ENCODE data around the gene MAP3K10. TPM values are rescaled to one million over a fixed set of nuclear protein-coding genes. Genes with fewer than 3 reads are reported as not detected.

Gene MAP3K10
- total and polyA plus RNA-seq, 9 of the 15 experiments (the other 6 are each of a cell fraction or from before 2014, with no cell fraction given): 0.01 to 8.0 (median 2.7) TPM; not detected in 1

DNA sequence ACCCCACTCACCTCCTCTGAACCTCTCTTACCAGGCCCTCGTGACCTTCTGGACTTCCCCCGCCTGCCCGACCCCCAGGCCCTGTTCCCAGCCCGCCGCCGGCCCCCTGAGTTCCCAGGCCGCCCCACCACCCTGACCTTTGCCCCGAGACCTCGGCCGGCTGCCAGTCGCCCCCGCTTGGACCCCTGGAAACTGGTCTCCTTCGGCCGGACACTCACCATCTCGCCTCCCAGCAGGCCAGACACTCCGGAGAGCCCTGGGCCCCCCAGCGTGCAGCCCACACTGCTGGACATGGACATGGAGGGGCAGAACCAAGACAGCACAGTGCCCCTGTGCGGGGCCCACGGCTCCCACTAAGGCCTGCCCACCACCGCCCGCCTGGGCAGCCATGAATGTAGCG, 23.7 kb downstream of the MAP3K10 start:
- Histone ChIP-seq H3K27me3 (ENCODE audit: control insufficient read depth in 2 of 2, insufficient read depth in 2 of 2, low read length in 2 of 2) (peaks cover 6 to 9% of the 10 kb centered on the region in 2 experiments; a peak in 2 of 5 replicates), H3K4me1 (replicated peaks in 1 of 2; ENCODE audit: control insufficient read depth in 2 of 2, insufficient read depth in 2 of 2, low read length in 2 of 2) (peaks cover 8 to 29% of the 10 kb centered on the region in 2 experiments; a peak in 4 of 5 replicates), H4K20me1 (replicated peaks; ENCODE audit: control insufficient read depth, insufficient read depth, low read length) (peaks cover 5% of the 10 kb centered on the region), H3K9me3 (replicated peaks; ENCODE audit: control insufficient read depth, insufficient read depth, low read depth, low read length) (no peaks in the 10 kb centered on the region), H3K36me3 (ENCODE audit: control insufficient read depth, insufficient read depth, low read length) (no peaks in the 10 kb centered on the region), H3K4me3 (no peak overlapping the region), H2AFZ (ENCODE audit: low read depth, low read length) (no peak overlapping the region), H3K9ac (ENCODE audit: insufficient read depth in 1 of 2, low read depth in 2 of 2, low read length in 2 of 2) (no peak overlapping the region), H3K79me2 (ENCODE audit: control insufficient read depth, insufficient read depth, low read length) (no peaks in the 10 kb centered on the region), H3K27ac (ENCODE audit: extremely low read depth, low read depth, low read length) (no peak overlapping the region), H3K4me2 (ENCODE audit: insufficient read depth, low read length) (no peak overlapping the region), H3K9me1 (ENCODE audit: control insufficient read depth, insufficient read depth, low read length) (no peaks in the 10 kb centered on the region)
- in situ Hi-C loops (cut with MboI): no loop called here
- intact Hi-C loops (cut with micrococcal nuclease): no loop called here
- CTCF ChIA-PET (ENCODE audit: low intra/inter-chr PET ratio): no interaction called here
- POLR2A ChIA-PET: interaction anchor here (0.6 kb wide), 1 partner anchor 944 kb away, joined by 3 read pairs; no protein-coding TSS in a partner anchor
- BruUV-seq (replicated peaks): no TSS peak
- 78% methylated on average over 13 of the region's 22 CpGs for WGBS (ENCODE audit: insufficient coverage, low coverage, missing lambda C conversion rate)
- FAIRE-seq (no peak), ATAC-seq (no peak), DNase-seq (ENCODE audit: extremely low read depth in 1 of 4, low spot score in 3 of 4) (no peak)
- TF ChIP-seq POLR2G (IDR thresholded peaks at IDR 0.05; ENCODE audit: low read depth, low read length): peak; percentile 39; the same call in 1 of the 2 replicates
- no peak for TF ChIP-seq NFXL1 (CRISPR knock-in tag; IDR thresholded peaks at IDR 0.05)

GRCh38 chr19:40216013-40216776, 25.0 kb downstream of the MAP3K10 start:
- ATAC-seq (no peak), FAIRE-seq (peak; percentile 29), DNase-seq (ENCODE audit: extremely low read depth in 1 of 4, low spot score in 3 of 4) (no peak)
- Histone ChIP-seq H3K36me3 (ENCODE audit: control insufficient read depth, insufficient read depth, low read length) (no peaks in the 10 kb centered on the region), H3K4me3 (no peak overlapping the region), H3K27me3 (ENCODE audit: control insufficient read depth in 2 of 2, insufficient read depth in 2 of 2, low read length in 2 of 2) (peaks cover 6 to 9% of the 10 kb centered on the region in 2 experiments; a peak in 2 of 5 replicates), H3K4me2 (ENCODE audit: insufficient read depth, low read length) (0 out of 2 replicates have a peak overlapping the region, but pooled peaks have one; percentile 39), H3K27ac (ENCODE audit: extremely low read depth, low read depth, low read length) (no peak overlapping the region), H2AFZ (ENCODE audit: low read depth, low read length) (no peak overlapping the region), H3K79me2 (ENCODE audit: control insufficient read depth, insufficient read depth, low read length) (no peaks in the 10 kb centered on the region), H3K4me1 (replicated peaks in 1 of 2; ENCODE audit: control insufficient read depth in 2 of 2, insufficient read depth in 2 of 2, low read length in 2 of 2) (peaks cover 12 to 25% of the 10 kb centered on the region in 2 experiments; a peak in 4 of 5 replicates), H3K9ac (ENCODE audit: insufficient read depth in 1 of 2, low read depth in 2 of 2, low read length in 2 of 2) (peak overlapping the region in 1 of 2 experiments; percentile 26; a peak in 1 of 4 replicates), H3K9me3 (replicated peaks; ENCODE audit: control insufficient read depth, insufficient read depth, low read depth, low read length) (no peaks in the 10 kb centered on the region), H4K20me1 (replicated peaks; ENCODE audit: control insufficient read depth, insufficient read depth, low read length) (peaks cover 5% of the 10 kb centered on the region), H3K9me1 (ENCODE audit: control insufficient read depth, insufficient read depth, low read length) (no peaks in the 10 kb centered on the region)
- POLR2A ChIA-PET: no interaction called here
- CTCF ChIA-PET (ENCODE audit: low intra/inter-chr PET ratio): no interaction called here
- intact Hi-C loops (cut with micrococcal nuclease) (loop anchor here (2.0 kb wide), 1 partner anchor 23 kb away; no protein-coding TSS in a partner anchor), in situ Hi-C loops (cut with MboI) (no loop called here)
- TF ChIP-seq HMBOX1 (IDR thresholded peaks at IDR 0.05): no peak
- TF ChIP-seq C11orf30 (IDR thresholded peaks at IDR 0.05; ENCODE audit: low read depth): peak; percentile 53; the same call in 1 of the 2 replicates
- TF ChIP-seq ZNF316 (IDR thresholded peaks at IDR 0.05): peak; percentile 75
- no TSS peak for BruUV-seq (replicated peaks)
- 34% methylated on average over 23 of the region's 23 CpGs for WGBS (ENCODE audit: insufficient coverage, low coverage, missing lambda C conversion rate)

Measured in K562 (cell line).